HG03469 (cell line): ENCODE data around the gene PTPRG.

Experiments used
- ATAC-seq: cut with Tn5 transposase; IDR thresholded peaks from one replicate; pipeline ENCODE4 v1.9.1; 2021; ENCODE audit warnings: mild to moderate bottlenecking, moderate library complexity, moderate number of reproducible peaks; ENCODE audit not compliant: unreplicated experiment

Gene PTPRG

GRCh38 chr3:61910732-61911131 is 349.4 kb downstream of the PTPRG start:
- ATAC-seq: no peak

- no peak for ATAC-seq
Observed at GRCh38 chr3:61912158-61912557, 350.8 kb downstream of the PTPRG start.

GRCh38 chr3:61913701-61914100 is 352.3 kb downstream of the PTPRG start:
- no peak for ATAC-seq

- ATAC-seq: no peak
Observed at GRCh38 chr3:61914276-61914675, 352.9 kb downstream of the PTPRG start.

- ATAC-seq: no peak
Observed at GRCh38 chr3:61915296-61915695, 353.9 kb downstream of the PTPRG start.

GRCh38 chr3:61919371-61919770 is 358.0 kb downstream of the PTPRG start:
- ATAC-seq: no peak

- no peak for ATAC-seq
Observed at GRCh38 chr3:61922118-61922517, 360.7 kb downstream of the PTPRG start.

- ATAC-seq: no peak
Observed at GRCh38 chr3:61924090-61924735, 362.8 kb downstream of the PTPRG start.

GRCh38 chr3:61924991-61925390 is 363.6 kb downstream of the PTPRG start:
- no peak for ATAC-seq

- no peak for ATAC-seq
Observed at GRCh38 chr3:61925721-61926120, 364.4 kb downstream of the PTPRG start.

GRCh38 chr3:61926923-61927322 is 365.6 kb downstream of the PTPRG start:
- ATAC-seq: no peak

GRCh38 chr3:61927332-61927731 is 366.0 kb downstream of the PTPRG start:
- ATAC-seq: no peak

GRCh38 chr3:61928039-61928438 is 366.7 kb downstream of the PTPRG start:
- no peak for ATAC-seq

- no peak for ATAC-seq
Observed at GRCh38 chr3:61928776-61929314, 367.5 kb downstream of the PTPRG start.

- ATAC-seq: no peak
Observed at GRCh38 chr3:61929617-61930016, 368.2 kb downstream of the PTPRG start.

GRCh38 chr3:61932499-61932898 is 371.1 kb downstream of the PTPRG start:
- ATAC-seq: no peak

GRCh38 chr3:61933798-61934504 is 372.6 kb downstream of the PTPRG start:
- ATAC-seq: no peak

GRCh38 chr3:61934505-61934871 is 373.1 kb downstream of the PTPRG start:
- ATAC-seq: no peak

- ATAC-seq: no peak
Observed at GRCh38 chr3:61935814-61936213, 374.4 kb downstream of the PTPRG start.

GRCh38 chr3:61936344-61936937 is 375.1 kb downstream of the PTPRG start:
- ATAC-seq: no peak

GRCh38 chr3:61937477-61937876 is 376.1 kb downstream of the PTPRG start:
- no peak for ATAC-seq
